ENCODE results near the gene SVEP1.

DNA sequence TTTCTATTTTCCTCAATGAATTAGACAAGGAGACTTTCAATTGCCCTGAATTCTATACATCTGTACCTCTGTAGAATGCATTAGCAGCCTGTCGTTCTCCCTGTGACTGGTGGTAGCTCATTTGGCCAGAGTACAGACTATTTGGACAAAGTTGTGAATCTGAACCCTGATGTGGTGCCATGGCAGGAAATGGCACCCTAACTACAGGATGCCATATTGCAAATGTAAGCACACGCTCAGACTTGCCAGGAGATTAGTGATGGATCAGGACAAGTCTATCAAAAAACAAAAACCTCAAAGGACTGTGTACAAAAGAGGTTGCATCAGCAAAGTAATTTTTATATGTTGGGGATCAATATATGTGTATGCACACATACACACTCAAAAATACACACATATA is 58.3 kb downstream of the SVEP1 start:
- TF ChIP-seq, protein P1, sequence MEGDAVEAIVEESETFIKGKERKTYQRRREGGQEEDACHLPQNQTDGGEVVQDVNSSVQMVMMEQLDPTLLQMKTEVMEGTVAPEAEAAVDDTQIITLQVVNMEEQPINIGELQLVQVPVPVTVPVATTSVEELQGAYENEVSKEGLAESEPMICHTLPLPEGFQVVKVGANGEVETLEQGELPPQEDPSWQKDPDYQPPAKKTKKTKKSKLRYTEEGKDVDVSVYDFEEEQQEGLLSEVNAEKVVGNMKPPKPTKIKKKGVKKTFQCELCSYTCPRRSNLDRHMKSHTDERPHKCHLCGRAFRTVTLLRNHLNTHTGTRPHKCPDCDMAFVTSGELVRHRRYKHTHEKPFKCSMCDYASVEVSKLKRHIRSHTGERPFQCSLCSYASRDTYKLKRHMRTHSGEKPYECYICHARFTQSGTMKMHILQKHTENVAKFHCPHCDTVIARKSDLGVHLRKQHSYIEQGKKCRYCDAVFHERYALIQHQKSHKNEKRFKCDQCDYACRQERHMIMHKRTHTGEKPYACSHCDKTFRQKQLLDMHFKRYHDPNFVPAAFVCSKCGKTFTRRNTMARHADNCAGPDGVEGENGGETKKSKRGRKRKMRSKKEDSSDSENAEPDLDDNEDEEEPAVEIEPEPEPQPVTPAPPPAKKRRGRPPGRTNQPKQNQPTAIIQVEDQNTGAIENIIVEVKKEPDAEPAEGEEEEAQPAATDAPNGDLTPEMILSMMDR (IDR thresholded peaks at IDR 0.05): no peak
- no peak for TF ChIP-seq EP300 (IDR thresholded peaks at IDR 0.05)
- no peak for TF ChIP-seq POLR2A (IDR thresholded peaks at IDR 0.05)
